IMR-90 (cell line): ENCODE data around the gene PAQR4. TPM values are rescaled to one million over a fixed set of nuclear protein-coding genes. Genes with fewer than 3 reads are reported as not detected.

Experiments used
- ATAC-seq: fragments of 200-7000 bp; cut with Tn5 transposase; 2 replicates; pipeline ENCODE4 v1.9.1; 2020; ENCODE audit warnings: low read depth, mild to moderate bottlenecking, moderate library complexity
- BruUV-seq: library from RNA; stranded (reverse); fragments of 400-500 nt; replicated peaks from 2 replicates; lab custom pipeline; 2021; lab: Mats Ljungman, UMichigan
- CTCF ChIA-PET: fragments of 300-600 bp; formaldehyde crosslinking; extraction: SDS; loops from one replicate; lab custom pipeline; 2021; ENCODE audit warnings: antibody characterized with exemption; lab: Yijun Ruan, JAX
- POLR2A ChIA-PET: fragments of 300-600 bp; sonication (Branson Sonifier 250); formaldehyde crosslinking; loops from one replicate; lab custom pipeline; 2022; ENCODE audit warnings: antibody characterized with exemption; ENCODE audit not compliant: unreplicated experiment; lab: Charles Lee
- DNase-seq: peaks from one replicate; pipeline ENCODE4 v3.0.0; 2013
- H2AFZ ChIP-seq: replicated peaks from 2 replicates; pipeline ENCODE3; 2013; ENCODE audit warnings: low read length, mild to moderate bottlenecking; ENCODE audit not compliant: poor library complexity
- H2AK5ac ChIP-seq: 2 replicates; pipeline ENCODE4 v1.6.1; 2013; ENCODE audit warnings: low read depth, low read length, inconsistent platforms
- H2AK9ac ChIP-seq: replicated peaks from 2 replicates; pipeline ENCODE3; 2013; ENCODE audit warnings: mild to moderate bottlenecking, low read depth, low read length, moderate library complexity; ENCODE audit not compliant: poor library complexity
- H2BK120ac ChIP-seq: 2 replicates; pipeline ENCODE4 v1.6.1; 2013; ENCODE audit warnings: low read depth, low read length, inconsistent platforms
- H2BK15ac ChIP-seq: 3 replicates; pipeline ENCODE4 v1.6.1; 2013; ENCODE audit warnings: low read depth, low read length, inconsistent platforms
- H2BK20ac ChIP-seq: 2 replicates; pipeline ENCODE4 v1.6.1; 2013; ENCODE audit warnings: low read depth, mild to moderate bottlenecking, inconsistent platforms, low read length, moderate library complexity
- H2BK5ac ChIP-seq: 2 replicates; pipeline ENCODE4 v1.6.1; 2013; ENCODE audit warnings: mild to moderate bottlenecking, low read depth, low read length, inconsistent platforms; ENCODE audit not compliant: poor library complexity, severe bottlenecking
- H3K14ac ChIP-seq: replicated peaks from 2 replicates; pipeline ENCODE4 v1.6.1; 2013; ENCODE audit warnings: low read depth, low read length, inconsistent platforms
- H3K18ac ChIP-seq: 2 replicates; pipeline ENCODE4 v1.6.1; 2013; ENCODE audit warnings: low read depth, low read length, control low read depth
- H3K23ac ChIP-seq: 2 replicates; pipeline ENCODE4 v1.6.1; 2013; ENCODE audit warnings: low read depth, low read length, inconsistent platforms
- H3K27ac ChIP-seq: 2 replicates; pipeline ENCODE4 v1.5.1; 2013; ENCODE audit warnings: mild to moderate bottlenecking, control low read depth, low read length; ENCODE audit not compliant: insufficient read depth
- H3K27me3 ChIP-seq: 2 replicates; pipeline ENCODE4 v1.6.1; 2013; ENCODE audit warnings: low read length; ENCODE audit not compliant: control insufficient read depth, insufficient read depth
- H3K36me3 ChIP-seq: 2 replicates; pipeline ENCODE4 v1.6.1; 2013; ENCODE audit warnings: low read length, mixed read lengths; ENCODE audit not compliant: control insufficient read depth, insufficient read depth
- H3K4ac ChIP-seq: 2 replicates; pipeline ENCODE4 v1.6.1; 2013; ENCODE audit warnings: low read depth, low read length, inconsistent platforms
- H3K4me1 ChIP-seq: 2 replicates; pipeline ENCODE4 v1.6.1; 2013; ENCODE audit warnings: low read length, mixed read lengths; ENCODE audit not compliant: control insufficient read depth, insufficient read depth
- H3K4me2 ChIP-seq: 2 replicates; pipeline ENCODE4 v1.6.1; 2013; ENCODE audit warnings: low read depth, mild to moderate bottlenecking, control low read depth, low read length, moderate library complexity
- H3K4me3 ChIP-seq: 2 replicates; pipeline ENCODE4 v1.5.1; 2013; ENCODE audit warnings: low read depth, mild to moderate bottlenecking, control low read depth, low read length, moderate library complexity; ENCODE audit not compliant: insufficient read depth
- H3K56ac ChIP-seq: 2 replicates; pipeline ENCODE4 v1.6.1; 2013; ENCODE audit warnings: low read length, inconsistent platforms; ENCODE audit not compliant: insufficient read depth; ENCODE audit errors: extremely low read depth
- H3K79me1 ChIP-seq, 2 experiments: 2 replicates each; pipeline ENCODE4 v1.6.1; 2013; ENCODE audit warnings: low read length in 2 of 2, inconsistent platforms in 1 of 2, low read depth in 1 of 2
- H3K9ac ChIP-seq: 2 replicates; pipeline ENCODE4 v1.6.1; 2013; ENCODE audit warnings: low read depth, low read length, control low read depth
- H3K9me1 ChIP-seq: 2 replicates; pipeline ENCODE4 v1.6.1; 2013; ENCODE audit warnings: low read length, inconsistent platforms; ENCODE audit not compliant: insufficient read depth
- H3K9me3 ChIP-seq: 2 replicates; pipeline ENCODE4 v1.6.1; 2013; ENCODE audit warnings: low read length; ENCODE audit not compliant: control insufficient read depth, insufficient read depth
- H4K20me1 ChIP-seq: 2 replicates; pipeline ENCODE4 v1.6.1; 2013; ENCODE audit warnings: low read length, inconsistent platforms; ENCODE audit not compliant: insufficient read depth
- H4K5ac ChIP-seq: 2 replicates; pipeline ENCODE4 v1.6.1; 2013; ENCODE audit warnings: mild to moderate bottlenecking, low read depth, low read length, control low read depth
- H4K8ac ChIP-seq, 2 experiments: 2 replicates each; pipeline ENCODE4 v1.6.1; 2013; ENCODE audit warnings: low read depth in 2 of 2, low read length in 2 of 2, control low read depth in 1 of 2, inconsistent platforms in 1 of 2
- H4K91ac ChIP-seq: 2 replicates; pipeline ENCODE4 v1.6.1; 2013; ENCODE audit warnings: low read depth, low read length, inconsistent platforms; ENCODE audit not compliant: insufficient read depth
- BHLHE40 ChIP-seq: fragments of 150-350 bp; IDR thresholded peaks from 2 replicates; pipeline ENCODE4 v1.6.1; 2016; ENCODE audit warnings: mild to moderate bottlenecking, low read depth, low read length
- CEBPB ChIP-seq: IDR thresholded peaks from 2 replicates; pipeline ENCODE4 v1.6.1; 2012; ENCODE audit warnings: low read depth, low read length, improper control_type of control experiment
- CHD1 ChIP-seq: IDR thresholded peaks from 2 replicates; pipeline ENCODE4 v1.6.1; 2012; ENCODE audit warnings: low read depth, low read length, improper control_type of control experiment
- FOS ChIP-seq: fragments of 150-350 bp; IDR thresholded peaks from 2 replicates; pipeline ENCODE4 v1.6.1; 2016; ENCODE audit warnings: low read depth, low read length
- MAFK ChIP-seq: IDR thresholded peaks from 2 replicates; pipeline ENCODE4 v1.6.1; 2012; ENCODE audit warnings: low read depth, low read length, improper control_type of control experiment
- MAZ ChIP-seq: IDR thresholded peaks from 2 replicates; pipeline ENCODE4 v1.6.1; 2012; ENCODE audit warnings: low read depth, mild to moderate bottlenecking, low read length, improper control_type of control experiment, moderate library complexity, borderline replicate concordance
- POLR2A ChIP-seq: IDR thresholded peaks from 2 replicates; pipeline ENCODE4 v1.6.1; 2012; ENCODE audit warnings: mild to moderate bottlenecking, low read depth, low read length
- RAD21 ChIP-seq: IDR thresholded peaks from 2 replicates; pipeline ENCODE4 v1.6.1; 2012; ENCODE audit warnings: low read length, improper control_type of control experiment
- WGBS, 2 experiments: methylation state at CpG; one replicate each; pipeline versions ENCODE4 v1.1.5 to v1.1.7; 2013; ENCODE audit warnings: missing lambda C conversion rate in 2 of 2; ENCODE audit not compliant: insufficient read length in 1 of 2; ENCODE audit errors: extremely low coverage in 2 of 2; 5-methylcytosine and 5-hydroxymethylcytosine counted together
- dilution Hi-C: fragments of 300-500 bp; cut with HindIII; formaldehyde crosslinking; loops from one replicate; pipeline ENCODE4 v1.14.3; 2018; ENCODE audit warnings: low sequenced_read_pairs; ENCODE audit not compliant: unreplicated experiment
- in situ Hi-C: fragments of 300-500 bp; cut with MboI; formaldehyde crosslinking; loops from 3 replicates; pipeline ENCODE4 v1.14.3; 2019; ENCODE audit warnings: low sequenced_read_pairs, inconsistent platforms, mixed read lengths
- intact Hi-C: fragments of 100-400 bp; cut with micrococcal nuclease; formaldehyde crosslinking; loops from 2 replicates; pipeline ENCODE4 v1.10.0; 2022
- polyA plus RNA-seq, 3 experiments: library from polyadenylated mRNA; depleted of rRNA; stranded (reverse); fragments of >200 nt; gene quantifications; 2 replicates each; pipeline ENCODE4 v1.2.3, GENCODE V29; 2012; ENCODE audit warnings: low replicate concordance in 1 of 3
- total RNA-seq: library from RNA; depleted of rRNA; stranded (reverse); fragments of >200 nt; gene quantifications from 2 replicates; pipeline ENCODE4 v1.2.3, GENCODE V29; 2012
- TF ChIP-seq, protein P1 (sequence below): conservative IDR thresholded peaks from 2 replicates; pipeline ENCODE4 v1.5.1; 2012; ENCODE audit warnings: mild to moderate bottlenecking, low read depth, low read length, improper control_type of control experiment
- TF ChIP-seq, protein P2 (sequence below): fragments of 150-350 bp; IDR thresholded peaks from 2 replicates; pipeline ENCODE4 v1.6.1; 2017; ENCODE audit warnings: mild to moderate bottlenecking, antibody characterized with exemption, low read length, low read depth

The PAQR4 gene
- total and polyA plus RNA-seq, 2 of the 4 experiments (the other 2 are of a cell fraction): 2.2 to 10.0 TPM

DNA sequence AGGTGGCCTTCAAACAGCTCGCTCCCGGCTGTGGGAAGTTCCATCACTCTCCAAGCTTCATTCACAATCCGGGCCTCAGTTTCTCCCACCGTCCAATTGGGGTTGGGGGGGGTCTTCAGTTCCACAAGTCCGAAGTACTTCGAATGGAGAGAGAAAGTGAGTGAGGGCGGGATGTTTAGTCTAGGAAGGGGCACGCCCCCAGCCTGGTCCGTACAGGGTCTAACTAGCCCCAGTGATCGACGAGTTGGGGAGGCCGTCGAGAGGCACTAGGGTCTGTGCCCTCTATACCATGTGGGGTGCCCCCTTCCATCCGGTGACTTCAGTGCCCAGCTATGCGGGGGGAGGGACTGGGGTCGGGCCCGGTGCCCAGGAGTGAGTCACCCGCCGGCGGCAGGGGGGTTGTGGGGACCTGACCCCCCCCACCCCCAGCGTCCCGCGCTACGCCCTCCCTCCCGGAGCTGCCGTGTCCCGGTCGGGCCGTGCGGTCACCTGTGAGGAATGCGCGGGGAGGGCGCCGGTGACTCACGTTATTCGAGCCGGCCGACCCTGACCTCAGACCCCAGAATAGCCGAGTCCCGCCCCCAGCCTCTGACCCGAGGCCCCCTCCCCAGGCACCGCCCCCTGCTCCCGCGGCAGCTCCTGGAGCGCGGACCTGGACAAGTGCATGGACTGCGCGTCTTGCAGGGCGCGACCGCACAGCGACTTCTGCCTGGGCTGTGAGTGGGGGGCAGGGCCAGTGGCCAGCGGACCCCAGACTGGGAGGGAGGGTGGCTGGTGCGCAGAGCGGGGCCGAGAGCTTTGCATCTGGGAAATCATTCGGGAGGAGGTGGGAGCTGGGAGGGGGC, 51.7 kb downstream of the PAQR4 start:
- Histone ChIP-seq H3K36me3 (peaks cover 11% of the 10 kb centered on the region), H4K5ac (peak overlapping the region; percentile 76), H2AK5ac (peak overlapping the region; percentile 93), H3K23ac (peak overlapping the region; percentile 100), H3K4me3 (peak overlapping the region; percentile 77), H3K4me2 (peak overlapping the region; percentile 79), H3K18ac (peak overlapping the region; percentile 83), H3K4me1 (peaks cover 11% of the 10 kb centered on the region), H4K8ac (peak overlapping the region; percentile 74 to 99), H3K27ac (peak overlapping the region; percentile 97), H3K9me3 (no peaks in the 10 kb centered on the region), H2BK5ac (peak overlapping the region; percentile 99), H4K20me1 (peaks cover 31% of the 10 kb centered on the region), H2BK20ac (peak overlapping the region; percentile 4; the same call in 1 of the 2 replicates), H2BK120ac (peak overlapping the region; percentile 91), H3K79me1 (peaks cover 0 to 27% of the 10 kb centered on the region in 2 experiments; a peak in 2 of 4 replicates), H4K91ac (peak overlapping the region; percentile 98), H3K27me3 (no peaks in the 10 kb centered on the region; the same call in 1 of the 2 replicates), H2AK9ac (peak overlapping the region; percentile 99), H3K4ac (peak overlapping the region; percentile 99), H2AFZ (peak overlapping the region; percentile 67), H3K56ac (peak overlapping the region; percentile 100), H3K9ac (peak overlapping the region; percentile 94), H3K9me1 (no peaks in the 10 kb centered on the region), H3K14ac (peak overlapping the region; percentile 99), H2BK15ac (peak overlapping the region; percentile 32; the same call in 1 of the 3 replicates)
- 0% methylated on average over 8 of the region's 57 CpGs; no CpG with 5 or more reads in 1 of the 2 experiments for WGBS, 2 experiments
- ChIA-PET CTCF (interaction anchor here (0.5 to 2.7 kb wide), 2 partner anchors 10 to 1152 kb away, joined by 8 to 12 read pairs; no protein-coding TSS in a partner anchor), POLR2A (interaction anchor here (0.6 to 2.0 kb wide), 2 partner anchors 11 to 496 kb away, joined by 3 to 7 read pairs; no protein-coding TSS in a partner anchor)
- ATAC-seq (peak; percentile 30), DNase-seq (peak; percentile 89)
- TF ChIP-seq CHD1: peak; percentile 14; the same call in 1 of the 2 replicates
- TF ChIP-seq, protein P1, sequence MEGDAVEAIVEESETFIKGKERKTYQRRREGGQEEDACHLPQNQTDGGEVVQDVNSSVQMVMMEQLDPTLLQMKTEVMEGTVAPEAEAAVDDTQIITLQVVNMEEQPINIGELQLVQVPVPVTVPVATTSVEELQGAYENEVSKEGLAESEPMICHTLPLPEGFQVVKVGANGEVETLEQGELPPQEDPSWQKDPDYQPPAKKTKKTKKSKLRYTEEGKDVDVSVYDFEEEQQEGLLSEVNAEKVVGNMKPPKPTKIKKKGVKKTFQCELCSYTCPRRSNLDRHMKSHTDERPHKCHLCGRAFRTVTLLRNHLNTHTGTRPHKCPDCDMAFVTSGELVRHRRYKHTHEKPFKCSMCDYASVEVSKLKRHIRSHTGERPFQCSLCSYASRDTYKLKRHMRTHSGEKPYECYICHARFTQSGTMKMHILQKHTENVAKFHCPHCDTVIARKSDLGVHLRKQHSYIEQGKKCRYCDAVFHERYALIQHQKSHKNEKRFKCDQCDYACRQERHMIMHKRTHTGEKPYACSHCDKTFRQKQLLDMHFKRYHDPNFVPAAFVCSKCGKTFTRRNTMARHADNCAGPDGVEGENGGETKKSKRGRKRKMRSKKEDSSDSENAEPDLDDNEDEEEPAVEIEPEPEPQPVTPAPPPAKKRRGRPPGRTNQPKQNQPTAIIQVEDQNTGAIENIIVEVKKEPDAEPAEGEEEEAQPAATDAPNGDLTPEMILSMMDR: no peak
- peak; percentile 43 for TF ChIP-seq BHLHE40
- TF ChIP-seq POLR2A: peak; percentile 34
- TF ChIP-seq CEBPB: no peak
- no peak for TF ChIP-seq RAD21
- TF ChIP-seq FOS: peak; percentile 89
- TF ChIP-seq, protein P2, sequence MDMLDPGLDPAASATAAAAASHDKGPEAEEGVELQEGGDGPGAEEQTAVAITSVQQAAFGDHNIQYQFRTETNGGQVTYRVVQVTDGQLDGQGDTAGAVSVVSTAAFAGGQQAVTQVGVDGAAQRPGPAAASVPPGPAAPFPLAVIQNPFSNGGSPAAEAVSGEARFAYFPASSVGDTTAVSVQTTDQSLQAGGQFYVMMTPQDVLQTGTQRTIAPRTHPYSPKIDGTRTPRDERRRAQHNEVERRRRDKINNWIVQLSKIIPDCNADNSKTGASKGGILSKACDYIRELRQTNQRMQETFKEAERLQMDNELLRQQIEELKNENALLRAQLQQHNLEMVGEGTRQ: peak; percentile 64
- TF ChIP-seq MAZ: peak; percentile 81
- no peak for TF ChIP-seq MAFK
- dilution Hi-C loops: no loop called here
- intact Hi-C loops: no loop called here
- no TSS peak for BruUV-seq
- in situ Hi-C loops: no loop called here
